NT2/D1 (cell line): Measurements from ENCODE around the gene RTTN.
"Not testable (repeated sequence)": the region's sequence is repeated elsewhere in the genome, so short reads cannot be mapped to it uniquely, and the experiment has no call there.

Source experiments
- DNase-seq: peaks from one replicate; pipeline ENCODE4 v3.0.0-alpha.2; 2011; ENCODE audit warnings: low read depth, low spot score
- H3K27me3 ChIP-seq: 2 replicates; pipeline ENCODE4 v1.6.0; 2011; ENCODE audit warnings: mild to moderate bottlenecking; ENCODE audit not compliant: insufficient read length, insufficient read depth
- H3K36me3 ChIP-seq: 2 replicates; pipeline ENCODE4 v1.6.1; 2011; ENCODE audit warnings: mild to moderate bottlenecking, low read length, mixed read lengths; ENCODE audit not compliant: insufficient read depth, insufficient read length
- H3K4me1 ChIP-seq: 2 replicates; pipeline ENCODE4 v1.5.1; 2011; ENCODE audit not compliant: insufficient read depth, insufficient read length
- H3K4me3 ChIP-seq: 2 replicates; pipeline ENCODE4 v1.5.1; 2011; ENCODE audit warnings: low read depth; ENCODE audit not compliant: insufficient read length
- H3K9ac ChIP-seq: 2 replicates; pipeline ENCODE4 v1.6.0; 2011; ENCODE audit warnings: low read depth; ENCODE audit not compliant: insufficient read length
- H3K9me3 ChIP-seq: 2 replicates; pipeline ENCODE4 v1.5.1; 2011; ENCODE audit warnings: mild to moderate bottlenecking, low read length; ENCODE audit not compliant: insufficient read depth
- SUZ12 ChIP-seq: IDR thresholded peaks from 2 replicates; pipeline ENCODE4 v1.6.1; 2011; ENCODE audit not compliant: insufficient read length, insufficient read depth; ENCODE audit errors: extremely low read depth
- YY1 ChIP-seq: IDR thresholded peaks from 2 replicates; pipeline ENCODE4 v1.6.1; 2011; ENCODE audit not compliant: insufficient read length, insufficient read depth
- ZNF274 ChIP-seq: IDR thresholded peaks from 2 replicates; pipeline ENCODE4 v1.6.1; 2011; ENCODE audit warnings: mild to moderate bottlenecking, low read depth, low read length

RTTN gene

DNA sequence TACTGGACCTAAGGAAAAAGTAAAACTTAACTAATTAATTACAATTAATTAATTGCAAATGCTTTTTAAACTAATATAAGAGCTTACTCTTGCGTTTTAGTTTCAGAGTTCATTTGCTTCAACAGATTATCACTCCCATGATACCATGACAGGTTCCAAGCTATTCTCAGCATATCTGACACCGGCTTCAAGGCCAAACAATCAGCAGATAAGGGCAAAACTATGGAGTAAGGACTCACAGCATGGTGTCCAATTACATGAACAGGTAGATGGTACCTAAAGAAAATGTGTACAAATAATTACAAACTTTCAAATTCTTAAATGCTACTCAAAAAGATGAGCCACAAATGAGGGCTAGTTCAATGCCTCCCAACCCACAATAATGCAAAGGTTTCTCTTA, 77.2 kb downstream of the RTTN start:
- DNase-seq, result no peak
- Histone ChIP-seq H3K27me3 (no peaks in the 10 kb centered on the region), H3K36me3 (peaks cover 4% of the 10 kb centered on the region), H3K4me3 (no peak overlapping the region), H3K9ac (no peak overlapping the region), H3K9me3 (no peaks in the 10 kb centered on the region), H3K4me1 (no peaks in the 10 kb centered on the region)
- no peak for TF ChIP-seq YY1
- TF ChIP-seq ZNF274, result no peak
- TF ChIP-seq SUZ12, result no peak

DNA sequence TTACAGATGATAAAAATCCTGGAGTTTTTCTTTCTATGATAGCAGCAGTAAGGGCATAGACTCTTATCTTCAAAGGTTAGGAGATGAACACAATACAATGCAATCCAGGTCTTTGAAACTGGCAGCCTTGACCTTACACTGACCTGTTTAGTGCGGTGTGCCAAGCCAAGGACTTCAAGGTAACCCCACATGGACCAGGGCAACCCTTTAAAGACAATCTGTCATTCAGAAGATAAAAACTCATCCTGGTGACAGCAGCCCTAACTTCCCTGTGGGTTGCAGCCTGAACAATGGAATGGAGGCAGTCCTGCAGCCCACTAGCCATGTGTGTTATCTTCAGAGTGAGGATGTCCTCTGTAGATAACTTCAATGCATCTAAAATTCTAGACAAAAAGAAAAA, 78.1 kb downstream of the RTTN start:
- no peak overlapping the region for H3K9ac ChIP-seq
- no peaks in the 10 kb centered on the region for H3K4me1 ChIP-seq
- H3K9me3 ChIP-seq, result no peaks in the 10 kb centered on the region
- H3K36me3 ChIP-seq, result peaks cover 4% of the 10 kb centered on the region
- H3K27me3 ChIP-seq, result no peaks in the 10 kb centered on the region
- H3K4me3 ChIP-seq, result no peak overlapping the region
- TF ChIP-seq SUZ12, result no peak
- DNase-seq, result no peak

DNA sequence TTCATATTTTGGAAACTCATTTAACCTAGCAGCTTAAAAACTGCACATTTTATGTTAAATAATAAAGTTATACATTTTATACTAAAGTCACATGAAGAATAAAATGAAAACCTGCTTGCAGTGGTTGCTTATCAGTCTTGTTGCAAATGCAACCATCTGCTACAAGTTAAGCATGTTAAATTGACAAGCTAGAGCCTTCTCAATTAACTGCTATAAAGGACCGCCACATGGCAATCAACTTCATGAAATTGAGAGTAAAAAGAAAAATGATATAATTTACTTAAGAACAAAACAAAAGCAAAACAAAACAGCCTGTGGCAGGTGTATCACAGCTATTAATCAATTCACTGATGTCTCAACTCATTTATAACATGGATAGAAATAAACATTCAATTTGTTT, 78.7 kb downstream of the RTTN start:
- H3K9ac ChIP-seq, result no peak overlapping the region
- peaks cover 4% of the 10 kb centered on the region for H3K36me3 ChIP-seq
- no peak overlapping the region for H3K4me3 ChIP-seq
- TF ChIP-seq YY1 (no peak), SUZ12 (no peak), ZNF274 (no peak)
- no peak for DNase-seq
- H3K9me3 ChIP-seq, result no peaks in the 10 kb centered on the region
- H3K4me1 ChIP-seq, result no peaks in the 10 kb centered on the region
- H3K27me3 ChIP-seq, result no peaks in the 10 kb centered on the region

DNA sequence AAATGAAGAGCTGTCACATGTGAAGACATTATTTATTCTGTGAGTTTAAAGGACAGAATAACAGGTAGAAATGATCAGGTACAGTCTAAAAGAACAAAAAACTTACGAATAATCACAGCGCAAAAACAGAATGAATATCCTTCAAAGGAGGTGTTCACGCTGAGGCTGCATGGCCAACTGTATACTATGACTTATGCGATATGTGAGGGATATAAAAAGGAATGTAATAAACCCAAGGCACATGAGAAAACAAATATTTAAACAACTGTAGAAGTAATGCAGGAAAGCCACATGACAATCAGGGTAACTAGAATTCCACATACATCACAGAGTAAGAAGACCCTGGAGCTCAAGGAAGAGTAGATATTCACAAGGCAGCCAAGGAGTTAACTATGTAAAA, 81.3 kb downstream of the RTTN start:
- Histone ChIP-seq H3K27me3 (no peaks in the 10 kb centered on the region), H3K4me3 (no peak overlapping the region), H3K4me1 (no peaks in the 10 kb centered on the region), H3K9me3 (no peaks in the 10 kb centered on the region), H3K36me3 (peaks cover 7% of the 10 kb centered on the region), H3K9ac (no peak overlapping the region)
- no peak for DNase-seq
- TF ChIP-seq YY1 (no peak), SUZ12 (no peak), ZNF274 (no peak)

DNA sequence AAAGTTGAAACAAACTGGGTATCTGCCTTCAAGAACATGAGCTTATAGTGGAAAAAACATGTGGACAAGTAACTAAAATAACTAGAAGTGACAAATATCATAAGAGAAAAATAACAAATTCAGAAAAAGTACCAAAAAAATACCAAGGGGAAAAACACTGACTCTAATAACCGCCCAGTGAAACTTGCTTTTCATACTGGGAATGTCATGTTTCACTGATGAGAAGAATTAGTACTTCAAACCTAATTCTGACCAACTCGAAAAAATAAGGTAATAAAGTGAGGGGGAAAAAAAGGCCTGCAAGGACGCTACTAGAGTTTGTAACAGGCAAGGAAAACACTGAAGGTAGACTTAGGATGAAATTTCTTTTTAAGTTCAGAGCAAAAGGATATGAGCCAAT, 83.6 kb downstream of the RTTN start:
- Histone ChIP-seq H3K27me3 (no peaks in the 10 kb centered on the region), H3K4me1 (no peaks in the 10 kb centered on the region), H3K4me3 (no peak overlapping the region), H3K9me3 (no peaks in the 10 kb centered on the region), H3K9ac (no peak overlapping the region), H3K36me3 (peaks cover 2% of the 10 kb centered on the region)
- TF ChIP-seq YY1 (no peak), SUZ12 (no peak), ZNF274 (no peak)
- DNase-seq, result no peak

DNA sequence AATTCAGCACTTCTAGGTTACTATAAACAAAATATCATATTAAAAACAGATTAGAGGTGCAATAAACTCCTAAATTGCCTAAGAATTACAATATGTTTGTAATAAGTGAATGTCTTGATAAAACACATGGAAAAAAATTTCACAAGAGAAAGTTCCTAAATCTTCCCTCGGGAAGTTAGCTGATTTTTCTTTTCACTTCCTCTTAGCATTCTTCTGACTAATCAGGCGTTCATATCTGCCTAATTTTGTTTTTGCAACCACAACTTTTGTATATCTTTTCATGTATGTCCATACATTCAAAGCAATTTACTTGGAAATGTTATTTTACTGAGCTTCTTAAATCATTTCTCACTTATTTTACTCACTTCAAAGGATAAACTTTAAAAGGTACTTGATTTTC, 88.5 kb downstream of the RTTN start:
- H3K4me3 ChIP-seq, result no peak overlapping the region

DNA sequence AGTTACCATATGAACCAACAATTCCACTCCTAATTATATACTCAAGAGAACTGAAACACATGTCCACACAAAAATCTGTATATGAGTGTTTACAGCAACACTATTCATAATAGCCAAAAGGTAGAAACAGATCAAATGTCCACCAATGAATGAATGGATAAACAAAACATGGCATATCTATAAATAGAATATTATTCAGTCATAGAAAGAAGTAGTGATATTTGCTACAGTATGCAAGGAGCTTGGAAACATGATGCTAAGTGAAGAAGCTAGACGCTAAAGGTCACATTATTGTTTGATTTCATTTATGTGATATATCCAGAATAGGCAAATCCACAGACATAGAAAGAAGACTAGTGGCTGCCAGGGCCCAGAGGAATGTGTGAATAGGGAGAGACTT, 92.0 kb downstream of the RTTN start:
- Histone ChIP-seq H3K9me3 (no peaks in the 10 kb centered on the region), H3K36me3 (peaks cover 4% of the 10 kb centered on the region), H3K4me1 (no peaks in the 10 kb centered on the region), H3K4me3 (no peak overlapping the region), H3K27me3 (no peaks in the 10 kb centered on the region), H3K9ac (no peak overlapping the region)
- TF ChIP-seq SUZ12 (no peak), YY1 (no peak), ZNF274 (no peak)
- no peak for DNase-seq

More for the DNA sequence above, 88.5 kb downstream of the RTTN start:
- TF ChIP-seq YY1, result no peak
- peaks cover 2% of the 10 kb centered on the region for H3K36me3 ChIP-seq
- no peak for DNase-seq
- no peaks in the 10 kb centered on the region for H3K9me3 ChIP-seq
- H3K27me3 ChIP-seq, result no peaks in the 10 kb centered on the region
- H3K9ac ChIP-seq, result no peak overlapping the region
- H3K4me1 ChIP-seq, result no peaks in the 10 kb centered on the region

DNA sequence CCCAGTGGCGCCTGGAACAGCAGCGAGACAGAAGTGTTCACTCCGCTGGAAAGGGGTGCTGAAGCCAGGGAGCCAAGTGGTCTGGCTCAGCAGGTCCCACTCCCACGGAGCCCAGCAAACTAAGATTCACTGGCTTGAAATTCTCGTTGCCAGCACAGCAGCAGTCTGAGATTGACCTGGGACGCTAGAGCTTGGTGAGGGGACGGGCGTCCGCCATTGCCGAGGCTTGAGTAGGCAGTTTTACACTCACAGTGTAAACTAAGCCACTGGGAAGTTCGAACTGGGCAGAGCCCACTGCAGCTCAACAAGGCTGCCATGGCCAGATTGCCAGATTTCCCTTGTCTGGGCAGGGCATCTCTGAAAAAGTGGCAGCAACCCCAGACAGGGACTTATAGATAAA, 94.8 kb downstream of the RTTN start:
- Histone ChIP-seq H3K9me3 (no peaks in the 10 kb centered on the region), H3K9ac (no peak overlapping the region), H3K4me1 (no peaks in the 10 kb centered on the region), H3K4me3 (no peak overlapping the region), H3K27me3 (no peaks in the 10 kb centered on the region), H3K36me3 (peaks cover 14% of the 10 kb centered on the region)
- TF ChIP-seq ZNF274, result no peak
- TF ChIP-seq SUZ12, result no peak
- TF ChIP-seq YY1, result no peak
- no peak for DNase-seq

DNA sequence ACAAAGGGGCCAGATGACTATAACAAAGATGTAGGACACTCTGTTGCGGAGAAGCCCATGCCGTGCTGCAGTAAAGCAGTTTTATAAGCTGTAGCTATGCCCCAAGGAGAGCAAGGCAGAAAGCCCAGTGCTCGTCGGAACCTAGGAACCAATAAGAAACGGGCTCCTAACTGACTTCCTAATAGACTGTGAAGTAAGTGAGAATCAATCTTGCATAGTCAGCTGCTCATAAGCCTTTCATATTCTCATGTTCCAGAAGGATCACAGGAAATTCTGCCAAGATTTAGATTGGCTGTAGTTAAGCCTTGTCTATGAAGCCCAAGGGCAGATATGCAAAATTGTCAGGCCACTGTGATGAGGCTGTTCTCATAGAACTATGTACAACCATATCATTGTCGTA, 98.4 kb downstream of the RTTN start:
- peaks cover 18% of the 10 kb centered on the region for H3K36me3 ChIP-seq
- H3K9ac ChIP-seq, result no peak overlapping the region
- TF ChIP-seq YY1 (no peak), ZNF274 (no peak), SUZ12 (no peak)

DNA sequence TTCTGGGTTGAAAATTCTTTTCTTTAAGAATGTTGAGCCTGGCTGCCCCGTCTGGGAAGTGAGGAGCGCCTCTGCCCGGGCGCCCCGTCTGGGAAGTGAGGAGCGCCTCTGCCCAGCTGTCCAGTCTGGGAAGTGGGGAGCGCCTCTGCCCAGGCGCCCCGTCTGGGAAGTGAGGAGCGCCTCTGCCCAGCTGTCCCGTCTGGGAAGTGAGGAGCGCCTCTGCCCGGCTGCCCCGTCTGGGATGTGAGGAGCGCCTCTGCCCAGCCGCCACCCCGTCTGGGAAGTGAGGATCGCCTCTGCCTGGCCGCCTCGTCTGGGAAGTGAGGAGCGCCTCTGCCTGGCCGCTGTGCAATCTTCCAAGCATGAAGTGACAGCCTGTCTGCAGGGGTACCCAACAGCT, 102.6 kb downstream of the RTTN start:
- not testable (repeated sequence) for H3K9ac ChIP-seq, H3K27me3 ChIP-seq, H3K4me3 ChIP-seq, DNase-seq, H3K9me3 ChIP-seq, H3K4me1 ChIP-seq
- H3K36me3 ChIP-seq, result peaks cover 14% of the 10 kb centered on the region

More for the DNA sequence above, 98.4 kb downstream of the RTTN start:
- H3K4me3 ChIP-seq, result no peak overlapping the region
- DNase-seq, result no peak
- H3K27me3 ChIP-seq, result no peaks in the 10 kb centered on the region
- no peaks in the 10 kb centered on the region for H3K4me1 ChIP-seq
- H3K9me3 ChIP-seq, result no peaks in the 10 kb centered on the region; the same call in 1 of the 2 replicates
